HG02943 (cell line): ENCODE results near the gene STAM.

Experiments used
- ATAC-seq: cut with Tn5 transposase; IDR thresholded peaks from one replicate; pipeline ENCODE4 v1.9.1; 2021; ENCODE audit warnings: mild to moderate bottlenecking, low read depth, moderate library complexity; ENCODE audit not compliant: unreplicated experiment

Gene STAM

DNA sequence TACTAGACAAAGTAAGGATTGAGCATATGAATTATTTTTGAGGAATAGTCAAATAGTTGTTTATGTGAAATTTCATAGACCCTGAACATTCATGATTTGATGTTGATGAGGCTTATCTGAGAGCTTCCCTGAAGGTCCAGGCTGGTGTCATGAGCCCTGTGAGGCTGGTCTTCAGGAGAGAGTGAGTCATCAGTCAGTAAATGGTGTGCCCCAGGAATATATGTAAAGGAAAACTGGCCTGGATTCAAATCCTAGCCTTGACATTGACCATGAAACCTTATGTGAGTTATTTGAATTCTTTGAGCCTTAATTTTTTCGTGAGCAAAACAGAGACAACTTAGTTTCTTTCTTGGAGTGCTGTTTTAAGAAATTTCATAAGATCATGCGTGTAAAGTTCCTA is 114.2 kb downstream of the STAM start:
- no peak for ATAC-seq

- no peak for ATAC-seq
These were observed 114.9 kb downstream of the STAM start for GRCh38 chr10:17758896-17759295.

- no peak for ATAC-seq
These were observed 120.2 kb downstream of the STAM start for GRCh38 chr10:17764142-17764541.

DNA sequence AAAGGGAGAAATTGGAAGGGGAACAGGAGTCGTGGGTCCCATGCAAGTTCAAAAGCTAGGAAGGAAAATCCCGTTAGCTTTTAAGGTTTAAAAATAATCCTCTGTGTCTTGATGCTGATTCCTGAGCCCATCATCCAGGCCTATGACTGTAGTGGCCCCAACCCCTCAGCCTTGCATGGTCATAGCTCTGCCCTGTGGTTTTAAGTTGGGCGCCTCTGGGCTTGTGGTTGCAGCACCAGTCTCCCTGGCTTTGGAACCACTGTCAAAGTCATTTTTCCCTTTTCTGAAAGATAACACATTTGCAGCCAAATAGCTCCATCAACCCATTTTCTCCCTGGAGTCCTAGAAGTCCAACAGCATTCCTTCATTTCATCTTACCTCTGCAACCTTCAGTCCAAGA is 121.7 kb downstream of the STAM start:
- no peak for ATAC-seq
